Lower lobe of right lung (tissue), 2 donors: Measurements from ENCODE around the gene GNB5. TPM values are rescaled to one million over a fixed set of nuclear protein-coding genes. Genes with fewer than 3 reads are reported as not detected.

ENCODE experiments used
- ATAC-seq, 2 donors: fragments of 200-7000 bp; cut with Tn5 transposase; one replicate each; pipeline ENCODE4 v1.9.1; 2020 to 2022; ENCODE audit warnings: mild to moderate bottlenecking in 2 of 2, moderate library complexity in 2 of 2
- DNase-seq: peaks from one replicate; pipeline ENCODE4 v3.0.0-alpha.2; 2020
- H3K27ac ChIP-seq: fragments of 200-600 bp; one replicate; pipeline ENCODE4 v1.8.0; 2022
- H3K27me3 ChIP-seq: fragments of 200-600 bp; one replicate; pipeline ENCODE4 v1.8.0; 2022; ENCODE audit warnings: low read depth
- H3K36me3 ChIP-seq: fragments of 200-600 bp; one replicate; pipeline ENCODE4 v1.8.0; 2022; ENCODE audit warnings: mild to moderate bottlenecking
- H3K4me1 ChIP-seq: fragments of 200-600 bp; one replicate; pipeline ENCODE4 v1.8.0; 2022
- H3K4me3 ChIP-seq: fragments of 200-600 bp; one replicate; pipeline ENCODE4 v1.8.0; 2022; ENCODE audit warnings: mild to moderate bottlenecking
- H3K9me3 ChIP-seq: fragments of 200-600 bp; one replicate; pipeline ENCODE4 v1.8.0; 2022
- CTCF ChIP-seq: fragments of 200-600 bp; IDR thresholded peaks from one replicate; pipeline ENCODE4 v1.8.0; 2022; ENCODE audit warnings: antibody characterized with exemption, mild to moderate bottlenecking
- intact Hi-C: fragments of 100-400 bp; cut with DNase I; formaldehyde crosslinking; loops from one replicate; pipeline ENCODE4 v1.11.0; 2022
- total RNA-seq: library from RNA; stranded (reverse); fragmentation: NEBNext Ultra II Directional; extraction: Animal tissue kit (Norgen Biotek cat#: 25700); gene quantifications from one replicate; pipeline ENCODE4 v1.2.1, GENCODE V29; 2021
- donor health status: DM: no; HTN: yes; CAD: no; lungs with severe emphysema.

GNB5 gene
- total RNA-seq, 1 donor from 2014 or later = 14.1 TPM

- intact Hi-C loops = no loop called here
- no peak for TF ChIP-seq CTCF
- no peaks in the 10 kb centered on the region for H3K27me3 ChIP-seq
Measured at GRCh38 chr15:52207191-52207590, 16.0 kb upstream of the GNB5 start.

GRCh38 chr15:52206446-52206845 is 15.3 kb upstream of the GNB5 start:
- intact Hi-C loops = no loop called here
- ATAC-seq (no peak), DNase-seq (no peak)
- no peak overlapping the region for H3K4me3 ChIP-seq
- no peak for TF ChIP-seq CTCF
- H3K27me3 ChIP-seq = no peaks in the 10 kb centered on the region
- no peaks in the 10 kb centered on the region for H3K9me3 ChIP-seq
- H3K36me3 ChIP-seq = peaks cover 56% of the 10 kb centered on the region
- H3K27ac ChIP-seq = no peak overlapping the region
- H3K4me1 ChIP-seq = no peaks in the 10 kb centered on the region

More at GRCh38 chr15:52207191-52207590, 16.0 kb upstream of the GNB5 start:
- no peak for DNase-seq
- peaks cover 64% of the 10 kb centered on the region for H3K36me3 ChIP-seq
- H3K4me1 ChIP-seq = no peaks in the 10 kb centered on the region
- ATAC-seq = no peak
- H3K9me3 ChIP-seq = no peaks in the 10 kb centered on the region
- no peak overlapping the region for H3K4me3 ChIP-seq
- no peak overlapping the region for H3K27ac ChIP-seq

GRCh38 chr15:52204657-52205056 is 13.5 kb upstream of the GNB5 start:
- Histone ChIP-seq H3K27me3 (no peaks in the 10 kb centered on the region), H3K9me3 (no peaks in the 10 kb centered on the region), H3K36me3 (peaks cover 46% of the 10 kb centered on the region), H3K4me1 (no peaks in the 10 kb centered on the region), H3K27ac (no peak overlapping the region), H3K4me3 (no peak overlapping the region)
- DNase-seq (no peak), ATAC-seq (peak in 1 of 2 donors; percentile 30)
- TF ChIP-seq CTCF = no peak
- intact Hi-C loops = no loop called here

GRCh38 chr15:52200831-52201365 is 9.7 kb upstream of the GNB5 start:
- intact Hi-C loops = no loop called here

DNA sequence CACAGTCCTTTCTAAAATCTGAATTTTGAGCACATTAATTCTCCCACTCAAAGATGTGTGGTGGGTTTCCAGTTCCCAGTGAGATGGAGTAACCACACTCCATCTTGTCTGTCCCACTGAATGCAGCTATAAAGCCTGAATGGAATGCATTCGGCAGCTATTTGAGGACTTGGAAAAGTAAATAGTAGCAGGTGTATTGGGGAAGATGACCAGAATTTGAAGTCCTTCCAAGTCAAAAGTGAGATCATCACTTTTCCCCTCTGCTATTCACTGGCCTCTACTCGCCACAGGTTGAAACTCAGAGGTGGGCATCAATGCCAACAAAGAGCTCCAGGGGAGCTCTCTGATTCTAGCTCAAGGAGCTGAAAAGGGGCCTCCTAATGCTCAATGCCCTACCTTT is 8.1 kb upstream of the GNB5 start:
- H3K4me3 ChIP-seq = no peak overlapping the region
- ATAC-seq (peak in 1 of 2 donors; percentile 21), DNase-seq (no peak)
- no peak for TF ChIP-seq CTCF
- no peaks in the 10 kb centered on the region for H3K9me3 ChIP-seq
- intact Hi-C loops = no loop called here
- no peaks in the 10 kb centered on the region for H3K27me3 ChIP-seq
- no peaks in the 10 kb centered on the region for H3K4me1 ChIP-seq
- H3K36me3 ChIP-seq = peaks cover 38% of the 10 kb centered on the region
- no peak overlapping the region for H3K27ac ChIP-seq

More at GRCh38 chr15:52200831-52201365, 9.7 kb upstream of the GNB5 start:
- no peak for ATAC-seq
- no peak for TF ChIP-seq CTCF
- H3K36me3 ChIP-seq = peaks cover 38% of the 10 kb centered on the region
- no peaks in the 10 kb centered on the region for H3K9me3 ChIP-seq
- H3K4me3 ChIP-seq = no peak overlapping the region
- H3K27me3 ChIP-seq = no peaks in the 10 kb centered on the region
- no peak for DNase-seq
- no peak overlapping the region for H3K27ac ChIP-seq
- no peaks in the 10 kb centered on the region for H3K4me1 ChIP-seq

GRCh38 chr15:52196891-52197290 is 5.7 kb upstream of the GNB5 start:
- ATAC-seq = no peak
- TF ChIP-seq CTCF = no peak
- Histone ChIP-seq H3K4me3 (no peak overlapping the region), H3K9me3 (no peaks in the 10 kb centered on the region), H3K27ac (no peak overlapping the region), H3K36me3 (peaks cover 35% of the 10 kb centered on the region), H3K4me1 (no peaks in the 10 kb centered on the region), H3K27me3 (no peaks in the 10 kb centered on the region)
- no peak for DNase-seq
- intact Hi-C loops = no loop called here
